DMS153 (cell line): ENCODE results near the gene NDUFAF2.
"Not testable (repeated sequence)": the region's sequence is repeated elsewhere in the genome, so short reads cannot be mapped to it uniquely, and the experiment has no call there.

ENCODE experiments used
- DNase-seq: peaks from one replicate; lab custom pipeline; 2025; lab: John Stamatoyannopoulos, UW

The NDUFAF2 gene

GRCh38 chr5:61050292-61050691 is 105.3 kb downstream of the NDUFAF2 start:
- no peak for DNase-seq

- DNase-seq = no peak
These were observed 106.3 kb downstream of the NDUFAF2 start for GRCh38 chr5:61051267-61051666.

DNA sequence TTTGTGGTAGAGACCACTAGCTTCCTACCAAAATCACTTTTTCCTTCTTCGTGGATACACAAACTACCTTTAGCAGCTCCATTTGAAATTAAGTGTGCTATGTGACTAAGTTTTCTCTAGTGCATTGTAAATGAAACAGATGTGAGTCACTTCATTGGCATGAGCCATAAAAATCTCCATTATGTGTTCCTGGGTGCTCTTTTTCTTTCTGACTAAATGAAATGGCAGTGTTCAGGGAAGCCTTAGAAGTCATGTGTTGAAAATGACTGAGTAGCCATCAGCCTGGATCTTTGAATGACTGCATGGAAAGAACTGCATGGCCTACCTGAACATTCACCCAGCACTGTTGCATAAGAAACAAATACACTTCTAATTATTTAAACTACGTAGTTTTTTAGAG is 107.9 kb downstream of the NDUFAF2 start:
- DNase-seq = no peak

- DNase-seq = no peak
These were observed 108.9 kb downstream of the NDUFAF2 start for GRCh38 chr5:61053937-61054336.

DNA sequence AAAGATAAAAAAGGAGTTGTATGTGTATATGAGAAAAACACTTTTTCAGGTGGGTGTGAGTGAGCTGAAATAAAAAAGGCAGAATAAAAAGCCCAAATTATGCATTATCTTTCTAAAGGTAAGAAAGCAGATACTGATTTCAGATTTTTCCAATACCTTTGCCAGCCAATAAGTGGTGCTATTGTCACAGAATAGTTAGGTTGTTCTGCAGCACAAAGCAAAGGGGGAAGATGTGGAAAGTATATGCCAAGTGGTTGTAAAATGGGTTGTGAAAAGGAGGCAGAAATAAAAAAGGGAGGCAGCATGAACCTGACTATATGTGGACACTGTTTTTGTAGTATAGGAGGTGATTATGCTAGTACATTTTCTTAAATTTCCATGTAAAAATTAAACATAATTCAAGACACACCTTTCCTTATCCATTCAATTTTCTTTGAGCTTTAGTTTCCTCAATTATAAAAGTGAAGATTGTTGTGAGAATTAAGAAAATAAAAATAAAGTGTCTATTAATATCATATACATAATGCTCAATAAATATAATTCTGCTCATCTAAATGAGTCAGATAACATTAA is 110.5 kb downstream of the NDUFAF2 start:
- DNase-seq = no peak

GRCh38 chr5:61059499-61059898 is 114.5 kb downstream of the NDUFAF2 start:
- DNase-seq = no peak

DNA sequence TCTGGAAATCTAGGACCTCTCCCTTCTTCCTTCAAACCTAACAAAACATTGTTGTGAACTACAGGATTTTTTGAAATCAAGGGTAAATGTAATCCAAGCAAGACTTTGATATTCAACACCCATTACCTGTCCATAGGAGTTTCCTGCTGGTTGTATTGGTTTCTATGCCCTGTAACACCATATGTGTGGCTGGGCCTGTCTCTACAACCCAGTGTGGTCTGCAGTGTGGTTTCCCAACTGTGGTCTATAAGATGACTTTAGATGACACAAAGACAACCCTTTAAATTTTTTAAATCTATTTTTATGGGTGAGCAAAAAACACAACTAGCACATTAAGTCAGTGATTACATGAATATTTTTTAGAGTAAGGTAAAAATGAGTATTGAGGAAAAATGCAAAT is 124.1 kb downstream of the NDUFAF2 start:
- no peak for DNase-seq

DNA sequence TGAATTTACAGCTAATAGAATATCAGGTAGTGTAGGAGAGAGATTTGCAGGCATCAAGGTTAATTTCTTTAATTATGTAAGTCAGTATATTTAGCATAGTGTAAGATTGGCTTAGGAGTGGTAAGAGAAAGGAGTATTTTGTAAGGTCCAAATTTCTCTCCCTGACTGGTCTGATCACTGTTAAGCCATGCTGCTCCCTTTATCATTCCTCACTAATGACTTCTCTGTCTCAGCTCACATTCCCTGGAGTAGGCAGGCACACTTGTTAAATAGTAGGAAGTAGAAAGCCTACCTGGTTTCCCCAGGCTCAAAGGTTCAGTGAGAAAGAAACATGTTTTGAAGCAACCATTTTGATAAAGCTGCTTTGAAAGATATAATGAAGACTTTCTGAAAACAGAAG is 126.5 kb downstream of the NDUFAF2 start:
- no peak for DNase-seq

DNA sequence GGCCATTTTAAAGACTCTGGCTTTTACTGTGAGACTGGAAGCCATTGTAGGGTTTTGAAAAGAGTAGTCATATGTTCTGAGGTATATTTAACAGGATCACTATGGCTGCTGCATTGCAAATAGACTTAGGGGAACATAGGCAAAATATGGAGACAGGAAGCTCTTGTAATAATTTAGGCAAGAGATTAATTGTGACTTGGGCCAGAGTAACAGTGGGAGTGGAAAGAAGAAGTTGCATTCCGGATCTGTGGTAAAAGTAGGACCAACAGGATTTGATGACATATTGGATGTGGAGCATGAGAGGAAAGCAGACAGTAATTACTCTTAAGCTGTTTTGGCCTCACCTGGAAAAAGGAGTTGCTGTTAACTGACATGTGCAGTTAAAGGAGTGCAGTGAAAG is 131.6 kb downstream of the NDUFAF2 start:
- no peak for DNase-seq

DNA sequence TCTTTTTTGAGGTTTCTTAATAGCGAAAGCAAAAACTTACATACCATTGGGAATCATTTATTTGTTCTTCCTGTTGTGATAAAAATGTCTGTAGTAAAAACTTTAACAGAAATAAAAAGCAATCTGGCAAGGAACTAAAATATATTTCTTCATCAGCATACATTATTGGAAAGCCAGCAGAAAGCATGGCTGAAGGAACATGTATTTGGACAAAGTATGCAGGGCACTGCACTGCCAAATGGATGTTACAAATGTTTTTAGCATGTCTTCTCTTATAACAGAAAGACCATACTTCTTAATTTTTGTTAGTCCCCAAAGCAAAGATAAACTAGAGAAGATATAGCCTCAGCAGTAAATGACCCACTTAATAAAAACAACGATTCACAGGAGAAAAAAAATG is 136.7 kb downstream of the NDUFAF2 start:
- no peak for DNase-seq

- no peak for DNase-seq
These were observed 137.7 kb downstream of the NDUFAF2 start for GRCh38 chr5:61082516-61083280.

DNA sequence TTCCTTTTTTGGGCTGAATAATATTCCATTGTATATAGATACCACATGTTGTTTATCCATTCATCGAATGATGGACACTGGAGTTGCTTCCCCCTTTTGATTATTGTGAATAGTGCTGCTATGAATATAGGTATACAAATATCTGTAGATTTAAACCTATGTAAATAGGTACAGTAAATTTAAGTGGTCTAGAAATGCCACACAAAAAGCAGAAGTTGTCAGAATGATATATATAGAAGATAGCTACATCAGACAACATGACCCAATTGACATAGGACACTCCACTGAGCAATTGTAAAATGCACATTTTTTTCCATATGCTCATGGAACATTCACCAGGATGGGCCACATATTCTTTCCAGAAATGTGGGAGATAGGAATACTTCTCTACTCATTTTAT is 139.7 kb downstream of the NDUFAF2 start:
- no peak for DNase-seq

DNA sequence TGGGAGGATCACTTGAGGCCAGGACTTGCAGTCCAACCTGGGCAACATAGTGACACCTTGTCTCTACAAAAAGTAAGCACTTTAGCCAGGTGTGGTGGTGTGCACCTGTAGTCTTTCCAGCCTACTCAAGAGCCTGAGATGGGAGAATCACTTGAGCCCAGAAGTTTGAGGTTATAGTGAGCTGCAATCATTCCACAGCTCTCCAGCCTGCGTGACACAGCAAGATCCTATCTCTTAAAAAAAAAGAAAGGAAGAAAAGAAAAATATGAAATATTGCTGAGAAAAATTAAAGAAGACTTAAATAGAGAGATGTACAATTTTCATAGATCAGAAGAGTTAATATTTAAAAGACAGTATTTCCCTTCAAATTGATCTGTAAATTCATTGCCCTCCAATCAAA is 140.9 kb downstream of the NDUFAF2 start:
- no peak for DNase-seq

DNA sequence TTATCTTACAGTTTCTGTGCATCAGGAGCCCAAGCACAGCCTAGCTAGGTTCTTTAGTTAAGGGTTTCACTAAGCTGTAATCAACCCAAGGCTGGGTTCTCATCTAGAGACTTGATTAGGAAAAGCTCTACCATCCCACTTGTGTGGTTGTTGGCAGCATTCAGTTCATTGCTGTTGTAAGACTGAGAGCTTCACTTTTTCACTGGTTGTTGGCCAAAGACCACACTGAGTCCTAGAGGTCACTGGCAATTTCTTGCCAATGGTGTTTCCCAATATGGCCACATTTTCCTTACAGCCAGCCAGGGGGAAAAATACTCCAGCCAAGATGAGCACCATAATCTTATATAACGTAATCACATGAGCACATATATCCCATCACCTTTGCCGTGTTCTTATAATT is 142.9 kb downstream of the NDUFAF2 start:
- no peak for DNase-seq

DNA sequence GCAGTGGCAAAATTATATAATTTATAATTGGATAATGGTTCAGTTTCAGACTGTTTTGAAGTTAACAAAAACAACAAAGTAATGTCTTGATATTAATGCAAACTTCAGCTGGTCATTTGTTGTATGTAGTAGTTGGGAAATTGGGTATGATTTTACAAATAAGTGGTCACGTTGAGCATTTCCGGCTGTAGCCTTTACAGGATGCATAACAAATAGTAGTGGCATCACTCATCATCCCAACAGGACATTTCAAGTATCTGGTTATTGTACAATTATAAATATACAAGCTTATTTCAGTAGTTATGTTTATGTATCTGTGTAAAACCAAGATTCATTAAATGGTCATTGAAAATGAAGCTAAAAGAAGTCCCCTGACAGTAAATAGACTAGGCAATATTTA is 144.3 kb downstream of the NDUFAF2 start:
- no peak for DNase-seq

- not testable (repeated sequence) for DNase-seq
These were observed 148.2 kb downstream of the NDUFAF2 start for GRCh38 chr5:61093046-61093771.

- DNase-seq = no peak
These were observed 152.5 kb downstream of the NDUFAF2 start for GRCh38 chr5:61097465-61097864.

DNA sequence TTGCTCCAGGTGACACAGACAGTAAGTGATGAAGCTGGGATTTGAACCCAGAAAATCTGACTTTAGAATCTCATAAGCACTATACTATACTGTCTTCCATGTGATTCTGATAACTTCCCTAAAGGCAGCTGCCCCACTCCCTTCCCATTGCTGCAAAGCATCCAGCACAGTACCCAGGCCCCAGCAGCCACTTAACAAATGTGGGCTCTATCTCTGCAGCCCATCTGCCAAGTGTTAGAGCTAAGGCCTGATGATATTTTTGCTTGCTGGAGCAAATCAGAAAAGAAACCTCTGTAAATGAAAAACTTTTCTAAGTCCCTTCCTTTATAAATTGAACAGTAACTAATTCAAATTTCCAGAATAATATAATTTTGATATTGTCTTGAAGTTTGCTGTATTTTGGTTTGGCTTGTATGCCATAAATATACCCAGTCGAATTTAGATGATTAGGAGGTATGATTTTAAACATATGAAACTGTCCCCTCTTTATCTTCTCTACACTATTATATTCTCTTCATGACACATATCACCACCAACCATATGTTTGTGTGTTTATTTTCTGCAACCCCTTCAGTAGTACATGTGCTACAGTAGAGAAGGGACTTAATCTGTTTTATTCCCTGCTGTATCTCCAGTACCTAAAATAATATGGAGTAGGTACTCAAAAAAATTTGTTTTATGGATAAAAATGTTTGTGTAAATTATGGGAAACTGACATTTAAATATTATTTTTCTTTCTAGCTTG is 153.4 kb downstream of the NDUFAF2 start:
- DNase-seq = no peak

DNA sequence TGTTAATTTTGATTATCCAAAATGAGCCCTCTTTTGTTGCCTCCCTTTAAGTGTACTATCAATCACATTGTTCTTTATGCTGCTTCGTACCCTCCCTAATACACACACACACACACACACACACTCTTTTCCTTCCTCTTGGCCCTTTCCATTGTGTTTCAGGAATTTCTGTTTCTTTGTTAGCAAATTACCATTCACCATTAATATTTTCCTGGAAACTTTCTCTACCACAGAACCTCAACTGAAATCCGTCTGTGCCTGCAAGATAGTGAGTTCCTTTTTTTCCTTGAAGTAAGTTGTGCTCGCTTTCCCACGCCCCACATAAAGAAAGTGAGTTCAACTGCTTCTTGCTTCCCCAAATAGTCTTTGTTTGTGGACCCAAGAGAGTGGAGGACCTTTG is 155.4 kb downstream of the NDUFAF2 start:
- DNase-seq = no peak

- DNase-seq = no peak
These were observed 169.4 kb downstream of the NDUFAF2 start for GRCh38 chr5:61114441-61114840.

- no peak for DNase-seq
These were observed 171.0 kb downstream of the NDUFAF2 start for GRCh38 chr5:61115968-61116367.

GRCh38 chr5:61119066-61119465 is 174.1 kb downstream of the NDUFAF2 start:
- no peak for DNase-seq

GRCh38 chr5:61120534-61120933 is 175.5 kb downstream of the NDUFAF2 start:
- DNase-seq = no peak
